ENCODE data around the gene ACAA2.
"Not testable (repeated sequence)": the region's sequence is repeated elsewhere in the genome, so short reads cannot be mapped to it uniquely, and the experiment has no call there.

The ACAA2 gene

GRCh38 chr18:49811151-49811938 lies 2.0 kb downstream of the ACAA2 start:
- H3K27ac Mint-ChIP-seq: no peak overlapping the region
- H3K36me3 Mint-ChIP-seq (ENCODE audit: low read depth): peaks cover 30% of the 10 kb centered on the region
- no peaks in the 10 kb centered on the region for H3K27me3 Mint-ChIP-seq
- no peak for DNase-seq
- peaks cover 35% of the 10 kb centered on the region for H3K4me1 Mint-ChIP-seq (ENCODE audit: low read depth)
- peak overlapping the region; percentile 97 for H3K4me3 Mint-ChIP-seq
- H3K9me3 Mint-ChIP-seq: peaks cover 22% of the 10 kb centered on the region

- not testable (repeated sequence) for H3K27ac Mint-ChIP-seq, H3K4me3 Mint-ChIP-seq, H3K27me3 Mint-ChIP-seq, DNase-seq
- H3K36me3 Mint-ChIP-seq (ENCODE audit: low read depth): peaks cover 19% of the 10 kb centered on the region
- H3K9me3 Mint-ChIP-seq: peaks cover 22% of the 10 kb centered on the region
- H3K4me1 Mint-ChIP-seq (ENCODE audit: low read depth): peaks cover 34% of the 10 kb centered on the region
These were observed 4.7 kb downstream of the ACAA2 start for GRCh38 chr18:49808553-49809191.

GRCh38 chr18:49804096-49804495 lies 9.2 kb downstream of the ACAA2 start:
- peaks cover 34% of the 10 kb centered on the region for H3K36me3 Mint-ChIP-seq (ENCODE audit: low read depth)

GRCh38 chr18:49802623-49803022 lies 10.7 kb downstream of the ACAA2 start:
- H3K9me3 Mint-ChIP-seq: no peaks in the 10 kb centered on the region

More at GRCh38 chr18:49804096-49804495, 9.2 kb downstream of the ACAA2 start:
- Mint-ChIP-seq H3K27ac (no peak overlapping the region), H3K4me3 (no peak overlapping the region), H3K4me1 (ENCODE audit: low read depth) (peaks cover 15% of the 10 kb centered on the region), H3K27me3 (no peaks in the 10 kb centered on the region), H3K9me3 (peaks cover 9% of the 10 kb centered on the region)
- DNase-seq: no peak

GRCh38 chr18:49800491-49800890 lies 12.8 kb downstream of the ACAA2 start:
- H3K36me3 Mint-ChIP-seq (ENCODE audit: low read depth): peaks cover 49% of the 10 kb centered on the region
- DNase-seq, H3K9me3 Mint-ChIP-seq, H3K4me3 Mint-ChIP-seq, H3K27me3 Mint-ChIP-seq, H3K27ac Mint-ChIP-seq: not testable (repeated sequence)
- peaks cover 22% of the 10 kb centered on the region for H3K4me1 Mint-ChIP-seq (ENCODE audit: low read depth)

More at GRCh38 chr18:49802623-49803022, 10.7 kb downstream of the ACAA2 start:
- Mint-ChIP-seq H3K27ac (no peak overlapping the region), H3K27me3 (no peaks in the 10 kb centered on the region), H3K4me1 (ENCODE audit: low read depth) (peaks cover 15% of the 10 kb centered on the region), H3K36me3 (ENCODE audit: low read depth) (peaks cover 32% of the 10 kb centered on the region), H3K4me3 (no peak overlapping the region)
- DNase-seq: no peak

- not testable (repeated sequence) for H3K9me3 Mint-ChIP-seq, H3K27ac Mint-ChIP-seq, DNase-seq, H3K27me3 Mint-ChIP-seq, H3K4me3 Mint-ChIP-seq
- Mint-ChIP-seq H3K4me1 (ENCODE audit: low read depth) (peaks cover 21% of the 10 kb centered on the region), H3K36me3 (ENCODE audit: low read depth) (peaks cover 55% of the 10 kb centered on the region)
These were observed 13.5 kb downstream of the ACAA2 start for GRCh38 chr18:49799806-49800205.

GRCh38 chr18:49798001-49798400 lies 15.3 kb downstream of the ACAA2 start:
- Mint-ChIP-seq H3K27ac (no peak overlapping the region), H3K4me1 (ENCODE audit: low read depth) (peaks cover 14% of the 10 kb centered on the region), H3K27me3 (no peaks in the 10 kb centered on the region), H3K9me3 (no peaks in the 10 kb centered on the region), H3K36me3 (ENCODE audit: low read depth) (peaks cover 65% of the 10 kb centered on the region), H3K4me3 (no peak overlapping the region)
- DNase-seq: no peak

- Mint-ChIP-seq H3K27me3 (no peaks in the 10 kb centered on the region), H3K4me1 (ENCODE audit: low read depth) (peaks cover 14% of the 10 kb centered on the region), H3K27ac (peak overlapping the region; percentile 22), H3K36me3 (ENCODE audit: low read depth) (peaks cover 73% of the 10 kb centered on the region), H3K4me3 (no peak overlapping the region), H3K9me3 (no peaks in the 10 kb centered on the region)
- DNase-seq: no peak
These were observed 17.5 kb downstream of the ACAA2 start for GRCh38 chr18:49795612-49796552.

GRCh38 chr18:49794743-49795142 lies 18.6 kb downstream of the ACAA2 start:
- DNase-seq: no peak
- no peaks in the 10 kb centered on the region for H3K9me3 Mint-ChIP-seq
- H3K27ac Mint-ChIP-seq: no peak overlapping the region
- peaks cover 78% of the 10 kb centered on the region for H3K36me3 Mint-ChIP-seq (ENCODE audit: low read depth)
- H3K4me3 Mint-ChIP-seq: no peak overlapping the region
- H3K4me1 Mint-ChIP-seq (ENCODE audit: low read depth): peaks cover 20% of the 10 kb centered on the region
- H3K27me3 Mint-ChIP-seq: no peaks in the 10 kb centered on the region

- not testable (repeated sequence) for H3K9me3 Mint-ChIP-seq, H3K27me3 Mint-ChIP-seq, H3K4me3 Mint-ChIP-seq, DNase-seq
- Mint-ChIP-seq H3K4me1 (ENCODE audit: low read depth) (peaks cover 48% of the 10 kb centered on the region), H3K27ac (peak overlapping the region; percentile 49), H3K36me3 (ENCODE audit: low read depth) (peaks cover 81% of the 10 kb centered on the region)
These were observed 23.7 kb downstream of the ACAA2 start for GRCh38 chr18:49789560-49790134.

GRCh38 chr18:49788327-49788898 lies 24.9 kb downstream of the ACAA2 start:
- peaks cover 50% of the 10 kb centered on the region for H3K4me1 Mint-ChIP-seq (ENCODE audit: low read depth)
- peak overlapping the region; percentile 76 for H3K27ac Mint-ChIP-seq
- H3K9me3 Mint-ChIP-seq: no peaks in the 10 kb centered on the region
- H3K4me3 Mint-ChIP-seq: no peak overlapping the region
- no peak for DNase-seq
- no peaks in the 10 kb centered on the region for H3K27me3 Mint-ChIP-seq
- peaks cover 84% of the 10 kb centered on the region for H3K36me3 Mint-ChIP-seq (ENCODE audit: low read depth)

- Mint-ChIP-seq H3K9me3 (no peaks in the 10 kb centered on the region), H3K27me3 (no peaks in the 10 kb centered on the region), H3K27ac (peak overlapping the region; percentile 40), H3K4me1 (ENCODE audit: low read depth) (peaks cover 50% of the 10 kb centered on the region), H3K4me3 (no peak overlapping the region), H3K36me3 (ENCODE audit: low read depth) (peaks cover 80% of the 10 kb centered on the region)
- no peak for DNase-seq
These were observed 27.2 kb downstream of the ACAA2 start for GRCh38 chr18:49786019-49786720.

GRCh38 chr18:49784427-49785185 lies 28.7 kb downstream of the ACAA2 start:
- Mint-ChIP-seq H3K4me1 (ENCODE audit: low read depth) (peaks cover 43% of the 10 kb centered on the region), H3K27me3 (no peaks in the 10 kb centered on the region), H3K4me3 (no peak overlapping the region), H3K9me3 (no peaks in the 10 kb centered on the region), H3K36me3 (ENCODE audit: low read depth) (peaks cover 78% of the 10 kb centered on the region), H3K27ac (no peak overlapping the region)
- DNase-seq: no peak

Data from activated T-cell treated with anti-CD3 and anti-CD28 coated beads, Interleukin-2, amount 50 U/mL, for 24 hours (primary cell).